ENCODE results near the gene MAPKAP1. TPM values are rescaled to one million over a fixed set of nuclear protein-coding genes. Genes with fewer than 3 reads are reported as not detected.

The MAPKAP1 gene
- total RNA-seq, 1 donor from 2014 or later = 62.9 TPM

- no peaks in the 10 kb centered on the region for H3K27me3 Mint-ChIP-seq (ENCODE audit: low read depth)
- no peak overlapping the region for H3K27ac Mint-ChIP-seq
- H3K36me3 Mint-ChIP-seq = peaks cover 14% of the 10 kb centered on the region
- no peak overlapping the region for H3K4me3 Mint-ChIP-seq
- TF ChIP-seq, protein P1, sequence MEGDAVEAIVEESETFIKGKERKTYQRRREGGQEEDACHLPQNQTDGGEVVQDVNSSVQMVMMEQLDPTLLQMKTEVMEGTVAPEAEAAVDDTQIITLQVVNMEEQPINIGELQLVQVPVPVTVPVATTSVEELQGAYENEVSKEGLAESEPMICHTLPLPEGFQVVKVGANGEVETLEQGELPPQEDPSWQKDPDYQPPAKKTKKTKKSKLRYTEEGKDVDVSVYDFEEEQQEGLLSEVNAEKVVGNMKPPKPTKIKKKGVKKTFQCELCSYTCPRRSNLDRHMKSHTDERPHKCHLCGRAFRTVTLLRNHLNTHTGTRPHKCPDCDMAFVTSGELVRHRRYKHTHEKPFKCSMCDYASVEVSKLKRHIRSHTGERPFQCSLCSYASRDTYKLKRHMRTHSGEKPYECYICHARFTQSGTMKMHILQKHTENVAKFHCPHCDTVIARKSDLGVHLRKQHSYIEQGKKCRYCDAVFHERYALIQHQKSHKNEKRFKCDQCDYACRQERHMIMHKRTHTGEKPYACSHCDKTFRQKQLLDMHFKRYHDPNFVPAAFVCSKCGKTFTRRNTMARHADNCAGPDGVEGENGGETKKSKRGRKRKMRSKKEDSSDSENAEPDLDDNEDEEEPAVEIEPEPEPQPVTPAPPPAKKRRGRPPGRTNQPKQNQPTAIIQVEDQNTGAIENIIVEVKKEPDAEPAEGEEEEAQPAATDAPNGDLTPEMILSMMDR (IDR thresholded peaks at IDR 0.05; ENCODE audit: unreplicated experiment) = no peak
- H3K9me3 Mint-ChIP-seq = no peaks in the 10 kb centered on the region
- H3K4me1 Mint-ChIP-seq = peaks cover 14% of the 10 kb centered on the region
- no peak for DNase-seq (ENCODE audit: low spot score in 2 of 2, unreplicated experiment in 2 of 2)
Observed at GRCh38 chr9:125444956-125445506, 262.0 kb downstream of the MAPKAP1 start.

- Mint-ChIP-seq H3K36me3 (peaks cover 18% of the 10 kb centered on the region), H3K27me3 (ENCODE audit: low read depth) (no peaks in the 10 kb centered on the region), H3K4me1 (peaks cover 5% of the 10 kb centered on the region), H3K9me3 (no peaks in the 10 kb centered on the region), H3K4me3 (no peak overlapping the region), H3K27ac (no peak overlapping the region)
- no peak for DNase-seq (ENCODE audit: low spot score in 2 of 2, unreplicated experiment in 2 of 2)
- TF ChIP-seq, protein P1 (IDR thresholded peaks at IDR 0.05; ENCODE audit: unreplicated experiment) = no peak
Observed at GRCh38 chr9:125444166-125444565, 262.8 kb downstream of the MAPKAP1 start.

- H3K36me3 Mint-ChIP-seq = peaks cover 19% of the 10 kb centered on the region
Observed at GRCh38 chr9:125443367-125443766, 263.6 kb downstream of the MAPKAP1 start.

DNA sequence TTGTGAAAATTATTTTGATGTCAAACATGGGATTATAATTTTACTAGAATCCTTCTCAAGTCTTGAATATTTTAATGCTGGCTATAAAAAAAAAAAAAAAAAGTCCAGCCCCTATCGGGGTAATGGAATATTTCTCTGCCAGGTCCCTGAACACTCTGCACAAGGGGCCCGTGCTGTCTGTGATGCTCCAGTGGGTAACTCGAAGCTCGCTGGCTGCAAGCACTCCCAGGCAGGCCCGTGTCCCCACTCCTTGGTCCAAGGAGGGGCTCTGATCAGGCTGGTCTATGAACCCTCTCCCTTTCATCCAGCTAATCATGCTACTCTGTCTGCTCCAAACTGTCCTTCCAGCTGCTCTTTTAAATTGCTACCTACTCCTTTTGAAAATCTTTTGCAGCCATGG is 264.6 kb downstream of the MAPKAP1 start:
- TF ChIP-seq, protein P1 (IDR thresholded peaks at IDR 0.05; ENCODE audit: unreplicated experiment) = no peak
- DNase-seq (ENCODE audit: low spot score in 2 of 2, unreplicated experiment in 2 of 2) = no peak
- H3K27me3 Mint-ChIP-seq (ENCODE audit: low read depth) = no peaks in the 10 kb centered on the region
- no peak overlapping the region for H3K4me3 Mint-ChIP-seq
- H3K36me3 Mint-ChIP-seq = peaks cover 22% of the 10 kb centered on the region
- H3K4me1 Mint-ChIP-seq = peaks cover under 1% of the 10 kb centered on the region
- H3K9me3 Mint-ChIP-seq = no peaks in the 10 kb centered on the region
- H3K27ac Mint-ChIP-seq = no peak overlapping the region

More at GRCh38 chr9:125443367-125443766, 263.6 kb downstream of the MAPKAP1 start:
- no peak overlapping the region for H3K4me3 Mint-ChIP-seq
- peaks cover 3% of the 10 kb centered on the region for H3K4me1 Mint-ChIP-seq
- H3K9me3 Mint-ChIP-seq = no peaks in the 10 kb centered on the region
- DNase-seq (ENCODE audit: low spot score in 2 of 2, unreplicated experiment in 2 of 2) = no peak
- TF ChIP-seq, protein P1 (IDR thresholded peaks at IDR 0.05; ENCODE audit: unreplicated experiment) = no peak
- no peak overlapping the region for H3K27ac Mint-ChIP-seq
- no peaks in the 10 kb centered on the region for H3K27me3 Mint-ChIP-seq (ENCODE audit: low read depth)

GRCh38 chr9:125440411-125440810 is 266.6 kb downstream of the MAPKAP1 start:
- Mint-ChIP-seq H3K27ac (no peak overlapping the region), H3K4me1 (no peaks in the 10 kb centered on the region), H3K4me3 (no peak overlapping the region), H3K9me3 (no peaks in the 10 kb centered on the region), H3K27me3 (ENCODE audit: low read depth) (no peaks in the 10 kb centered on the region), H3K36me3 (peaks cover 21% of the 10 kb centered on the region)
- TF ChIP-seq, protein P1 (IDR thresholded peaks at IDR 0.05; ENCODE audit: unreplicated experiment) = no peak
- DNase-seq (ENCODE audit: low spot score in 2 of 2, unreplicated experiment in 2 of 2) = no peak
